NCI-H446 (cell line): ENCODE data around the gene UACA.
A peak's percentile ranks its signal among the peaks of the same experiment; 100 is the strongest.
"Not testable (repeated sequence)": the region's sequence is repeated elsewhere in the genome, so short reads cannot be mapped to it uniquely, and the experiment has no call there.

Experiments used
- DNase-seq, 2 experiments: peaks; one replicate each; lab custom pipeline; 2025; lab: John Stamatoyannopoulos, UW

The UACA gene

DNA sequence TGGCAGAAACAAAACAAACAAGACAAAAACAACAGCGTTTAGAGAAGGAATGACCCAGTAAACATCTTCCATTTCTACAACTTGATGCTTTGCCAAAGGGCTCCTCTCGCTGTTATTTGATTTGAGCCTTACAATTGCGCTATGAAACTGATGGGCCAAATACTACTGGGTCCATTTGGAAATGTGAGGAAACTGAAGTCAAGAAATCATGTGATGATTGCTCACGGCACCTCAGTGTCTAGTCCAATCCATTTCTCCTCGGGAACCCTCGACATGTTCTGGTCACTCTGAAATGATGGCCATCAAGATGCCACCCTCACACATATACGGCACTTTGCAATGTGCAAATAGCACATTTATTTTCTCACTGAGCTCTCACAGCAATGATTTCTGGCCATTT lies 136.0 kb downstream of the UACA start:
- DNase-seq = no peak

DNA sequence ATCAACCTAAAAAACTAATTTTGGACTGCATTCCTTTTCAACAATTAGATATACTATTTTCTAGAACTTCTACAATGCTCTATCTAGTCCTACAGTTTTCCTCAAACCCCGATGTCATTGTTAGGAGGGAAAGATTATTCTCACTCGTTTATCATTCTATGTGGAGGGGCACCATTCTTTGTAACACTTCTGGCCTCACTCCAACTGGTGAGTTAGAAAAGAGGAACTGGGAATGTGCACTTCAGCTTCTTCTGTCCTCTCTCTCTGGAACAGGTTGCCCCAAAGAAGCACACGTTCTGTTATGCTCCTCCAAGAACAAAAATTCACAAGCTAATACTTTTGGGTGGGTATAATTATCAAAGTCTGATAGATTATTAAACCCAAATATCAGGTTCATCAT lies 137.9 kb downstream of the UACA start:
- DNase-seq = no peak

DNA sequence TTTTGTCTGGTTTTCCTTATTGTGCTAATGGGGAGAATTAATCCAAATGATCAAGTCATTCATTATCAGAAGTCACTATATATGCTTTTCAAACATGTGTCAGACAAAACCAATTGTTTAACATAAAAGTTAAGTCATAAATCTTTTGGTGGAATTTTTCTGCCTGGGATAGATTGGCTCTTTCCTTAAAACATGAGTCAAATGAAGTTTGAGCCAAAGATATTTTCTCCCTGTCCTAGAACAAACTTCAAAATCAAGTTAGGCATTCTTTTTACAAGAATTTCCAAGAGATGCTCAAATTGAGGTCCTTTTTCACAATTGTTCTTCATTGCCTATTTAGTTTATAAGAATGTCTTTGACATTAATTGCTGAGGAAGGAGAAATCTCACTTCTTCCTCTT lies 138.3 kb downstream of the UACA start:
- no peak for DNase-seq

DNA sequence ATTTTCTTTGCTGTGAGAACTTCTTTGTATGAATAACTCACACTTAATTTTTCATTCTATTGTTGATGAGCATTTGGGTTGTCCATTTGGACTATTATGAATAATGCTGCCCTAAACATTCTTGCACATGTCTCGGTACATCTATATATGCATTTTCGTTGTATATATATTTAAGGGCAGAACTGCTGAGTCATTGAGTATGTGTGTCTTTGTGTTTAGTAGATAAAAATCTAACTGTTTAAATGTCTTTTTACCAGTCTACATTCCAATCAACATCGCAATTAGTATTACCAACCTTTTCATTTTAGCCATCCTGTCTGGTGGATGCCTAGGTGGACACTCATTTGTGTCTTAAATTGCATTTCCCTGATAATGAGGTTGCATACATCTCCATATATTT lies 144.4 kb downstream of the UACA start:
- no peak for DNase-seq

DNA sequence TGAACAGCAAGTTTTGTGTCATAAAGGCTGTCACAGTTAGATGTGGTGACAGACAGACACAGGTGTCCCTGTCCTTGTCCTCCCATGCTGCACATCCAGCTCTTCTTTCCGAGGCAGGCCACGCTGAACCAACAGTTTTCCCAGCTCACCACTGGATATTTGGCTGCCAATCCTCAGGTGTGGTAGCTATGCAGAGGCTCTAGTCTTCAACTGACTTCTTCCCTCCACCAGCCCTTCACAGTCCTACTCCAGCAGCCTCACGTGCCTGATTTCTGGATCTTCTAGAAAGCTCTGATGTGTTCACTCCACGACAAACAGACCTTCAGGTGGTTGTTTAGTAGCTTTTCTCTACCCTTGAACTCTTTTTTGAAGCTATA lies 145.5 kb downstream of the UACA start:
- DNase-seq = no peak

DNA sequence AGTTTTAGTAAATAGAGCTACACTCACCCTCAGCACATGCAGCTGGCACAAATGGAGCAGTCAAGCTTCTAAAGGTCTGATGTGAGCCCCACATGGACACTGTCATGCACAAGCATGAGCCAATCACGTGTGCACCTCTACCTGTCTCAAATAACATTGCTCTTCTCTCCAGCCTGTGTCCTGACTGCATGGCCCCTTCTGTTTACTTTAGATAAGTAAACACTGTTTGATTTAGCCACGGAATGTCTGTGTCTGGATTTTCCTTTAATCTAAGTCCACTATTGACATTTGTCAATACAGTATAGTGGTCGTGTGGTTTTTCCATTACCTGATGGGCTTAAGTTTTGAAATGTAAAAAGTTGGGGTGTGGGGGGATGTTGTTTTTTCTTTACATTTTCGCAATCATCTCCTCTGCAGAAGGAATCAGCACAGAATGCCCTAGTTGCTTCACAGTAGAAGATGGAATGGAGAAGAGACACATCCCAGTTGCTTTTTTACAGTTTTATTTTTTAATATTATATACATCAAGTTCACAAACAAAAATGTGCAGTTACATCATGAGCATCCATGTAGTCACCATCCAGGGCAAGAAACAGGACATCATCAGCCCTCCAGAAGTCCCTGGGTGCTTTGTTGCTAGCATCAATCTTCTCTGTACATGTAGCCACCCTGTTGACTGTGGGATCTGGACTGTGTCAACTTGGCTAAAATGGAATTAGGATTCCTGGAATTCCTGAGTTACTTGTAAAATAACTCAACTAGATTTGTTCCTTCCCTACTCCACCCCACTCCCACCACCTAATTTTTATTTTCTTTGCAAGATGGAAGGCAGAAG lies 146.1 kb downstream of the UACA start:
- DNase-seq = no peak

DNA sequence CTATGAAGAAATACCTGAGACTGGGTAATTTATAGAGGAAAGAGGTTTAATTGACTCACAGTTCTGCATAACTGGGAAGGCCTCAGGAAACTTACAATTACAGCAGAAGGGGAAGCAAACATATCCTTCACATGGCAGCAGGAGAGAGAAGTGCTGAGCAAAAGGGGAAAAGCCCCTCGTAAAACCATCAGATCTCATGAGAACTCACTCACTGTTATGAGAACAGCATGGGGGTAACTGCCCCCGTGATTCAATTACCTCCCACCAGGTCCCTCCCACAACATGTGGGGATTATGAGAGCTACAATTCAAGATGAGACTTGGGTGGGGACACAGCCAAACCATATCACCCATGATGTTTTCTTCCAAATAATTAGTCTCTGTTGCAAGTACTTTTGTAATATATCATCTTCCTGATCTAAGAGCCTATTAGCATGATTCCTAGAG lies 147.0 kb downstream of the UACA start:
- not testable (repeated sequence) for DNase-seq

DNA sequence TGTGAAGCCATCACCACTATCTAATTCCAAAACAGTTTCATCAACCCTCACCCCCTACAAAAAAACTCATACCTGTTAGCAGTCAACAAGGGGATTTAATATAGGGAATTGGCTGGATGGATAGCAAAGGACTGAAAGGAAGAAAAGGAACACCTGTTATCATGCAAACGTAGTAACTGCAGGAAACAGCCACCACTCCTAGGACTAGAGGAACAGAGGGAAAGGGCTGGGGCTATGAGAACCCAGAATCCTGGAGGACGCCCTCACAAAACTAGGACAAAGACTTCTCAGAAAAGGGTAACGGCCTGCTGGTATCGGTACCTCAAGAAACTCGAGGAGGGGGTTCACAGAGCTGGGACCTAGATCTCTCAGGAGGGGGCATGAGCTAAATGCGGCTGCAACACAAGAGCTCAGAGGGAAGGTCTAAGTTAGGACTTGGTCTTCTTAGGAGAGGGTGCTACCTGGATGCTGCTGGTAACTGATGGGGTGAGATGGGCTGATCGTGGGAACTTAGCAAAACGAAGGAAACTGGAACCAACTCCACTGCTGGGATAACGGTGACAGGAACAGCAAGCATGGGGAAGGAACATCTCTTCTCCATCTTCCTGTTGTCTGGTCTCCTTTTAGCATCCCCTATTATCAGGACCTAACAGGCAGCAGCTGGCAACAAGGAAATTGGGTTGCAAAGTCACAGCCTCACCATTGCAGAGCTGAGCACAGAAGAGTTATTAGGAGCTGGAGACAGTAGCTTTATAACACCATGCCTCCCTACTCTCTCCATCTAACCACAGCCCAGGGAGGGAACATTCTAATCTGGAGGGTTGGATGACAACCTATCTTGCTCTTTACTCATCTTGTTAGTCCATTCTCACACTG lies 147.7 kb downstream of the UACA start:
- no peak for DNase-seq

DNA sequence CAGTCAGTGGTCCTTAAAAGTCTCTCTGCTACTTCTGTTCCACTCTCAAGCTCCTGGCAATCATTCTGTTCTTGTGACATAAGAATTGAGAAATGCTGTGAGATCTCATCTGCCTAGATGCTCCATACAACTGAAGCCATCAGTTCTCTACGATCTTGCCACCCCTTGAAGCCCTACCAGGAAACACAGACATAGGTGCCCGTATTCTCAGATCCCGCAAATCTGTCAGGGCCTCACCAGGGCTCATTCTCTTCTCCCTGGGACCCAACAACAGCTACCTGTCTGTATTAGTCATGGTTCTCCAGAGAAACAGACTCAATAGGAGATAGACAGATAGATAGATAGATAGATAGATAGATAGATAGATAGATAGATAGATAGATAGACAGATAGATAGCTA lies 149.1 kb downstream of the UACA start:
- no peak for DNase-seq

DNA sequence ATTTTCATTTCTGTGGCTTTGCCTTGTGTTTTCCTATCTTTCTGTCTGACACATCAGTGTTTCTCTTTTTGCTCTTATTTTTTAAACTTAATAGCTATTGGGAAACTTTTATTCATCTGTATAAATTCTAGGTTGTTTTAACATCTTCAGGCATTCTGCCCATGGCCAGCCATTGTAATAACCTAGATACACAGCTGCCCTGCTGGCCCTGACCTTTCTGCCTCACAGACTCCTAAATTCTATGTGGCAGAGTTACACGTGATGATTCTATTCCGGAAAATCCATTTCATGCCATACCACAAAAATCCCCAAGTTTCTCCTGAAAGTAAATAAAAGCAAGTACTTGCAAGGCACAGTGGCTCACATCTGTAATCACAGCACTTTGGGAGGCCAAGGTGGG lies 150.1 kb downstream of the UACA start:
- no peak for DNase-seq

DNA sequence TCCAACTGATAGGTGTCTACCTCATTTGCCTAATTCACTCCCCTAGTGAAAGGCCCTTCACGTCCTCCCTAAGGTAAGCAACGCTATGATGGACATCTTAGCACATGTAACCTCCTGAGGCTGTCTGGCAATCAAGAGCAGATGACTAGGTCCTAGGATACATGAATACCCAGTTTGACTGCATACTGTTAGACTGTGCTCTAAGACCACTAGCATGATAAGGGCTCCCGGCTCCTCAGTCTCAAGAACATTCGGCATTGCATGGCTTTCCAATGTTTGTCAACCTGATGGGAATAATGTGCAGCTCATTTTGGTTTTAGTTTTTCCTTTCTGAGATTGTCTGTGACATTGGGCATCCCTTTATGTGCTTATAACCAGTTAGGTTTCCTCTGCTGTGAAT lies 152.1 kb downstream of the UACA start:
- DNase-seq = no peak

DNA sequence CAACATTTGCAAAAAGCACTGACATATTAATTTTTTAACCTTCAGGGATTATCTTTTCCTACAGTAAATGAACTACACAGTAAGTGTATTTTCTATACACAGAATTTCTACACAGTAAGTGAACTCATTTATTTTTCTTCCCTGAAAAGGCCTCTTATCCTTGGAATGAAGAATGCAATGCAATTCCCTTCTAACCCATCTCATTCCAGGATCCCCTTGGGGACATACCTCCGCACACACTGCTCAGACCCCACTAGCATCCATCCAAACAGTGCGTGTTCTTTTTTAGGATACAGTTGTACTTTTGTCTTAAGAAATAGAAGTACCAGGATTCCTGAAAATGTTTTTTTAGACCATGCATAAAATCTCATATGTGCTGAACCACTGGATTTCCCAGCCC lies 152.8 kb downstream of the UACA start:
- DNase-seq = no peak

DNA sequence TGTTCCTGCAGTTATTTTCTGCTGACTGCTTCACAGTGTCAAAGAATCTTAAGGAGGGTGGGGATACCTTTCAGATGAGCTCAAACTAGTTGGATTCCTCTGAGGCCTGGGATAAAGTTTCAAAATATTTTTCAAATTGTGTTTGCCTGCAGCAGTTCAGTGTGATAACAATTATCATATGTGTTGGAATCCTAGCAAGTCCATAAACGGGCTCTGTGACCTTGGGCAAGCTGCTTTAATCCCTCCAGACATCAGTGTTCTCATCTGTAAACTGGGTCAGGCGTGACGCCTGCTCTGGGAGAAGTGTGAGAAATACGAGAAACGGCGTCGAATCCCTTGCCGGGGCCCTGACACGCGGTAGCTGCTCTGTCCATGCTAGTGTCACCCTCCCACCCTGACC lies 153.5 kb downstream of the UACA start:
- DNase-seq = no peak

DNA sequence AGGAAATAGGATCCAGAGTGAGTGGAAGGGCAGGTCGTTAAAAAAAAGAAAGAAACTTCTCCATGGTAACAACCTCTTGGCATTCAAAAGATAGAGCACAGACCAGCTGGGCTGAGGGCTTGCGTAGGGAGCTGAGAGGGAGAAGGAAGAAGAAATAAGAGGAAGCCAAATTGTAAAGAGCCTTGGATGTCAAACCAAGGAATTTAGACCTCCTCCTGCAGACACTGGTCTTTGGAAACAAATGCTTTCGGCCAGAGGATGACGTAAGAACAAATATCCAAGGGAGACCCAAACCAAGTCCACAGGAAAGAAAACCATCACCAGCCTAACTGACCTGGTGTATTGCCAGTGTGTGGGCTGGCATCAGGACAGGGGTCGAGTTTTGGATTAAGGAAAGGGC lies 155.2 kb downstream of the UACA start:
- peak in 1 of 2 experiments; percentile 1 for DNase-seq

DNA sequence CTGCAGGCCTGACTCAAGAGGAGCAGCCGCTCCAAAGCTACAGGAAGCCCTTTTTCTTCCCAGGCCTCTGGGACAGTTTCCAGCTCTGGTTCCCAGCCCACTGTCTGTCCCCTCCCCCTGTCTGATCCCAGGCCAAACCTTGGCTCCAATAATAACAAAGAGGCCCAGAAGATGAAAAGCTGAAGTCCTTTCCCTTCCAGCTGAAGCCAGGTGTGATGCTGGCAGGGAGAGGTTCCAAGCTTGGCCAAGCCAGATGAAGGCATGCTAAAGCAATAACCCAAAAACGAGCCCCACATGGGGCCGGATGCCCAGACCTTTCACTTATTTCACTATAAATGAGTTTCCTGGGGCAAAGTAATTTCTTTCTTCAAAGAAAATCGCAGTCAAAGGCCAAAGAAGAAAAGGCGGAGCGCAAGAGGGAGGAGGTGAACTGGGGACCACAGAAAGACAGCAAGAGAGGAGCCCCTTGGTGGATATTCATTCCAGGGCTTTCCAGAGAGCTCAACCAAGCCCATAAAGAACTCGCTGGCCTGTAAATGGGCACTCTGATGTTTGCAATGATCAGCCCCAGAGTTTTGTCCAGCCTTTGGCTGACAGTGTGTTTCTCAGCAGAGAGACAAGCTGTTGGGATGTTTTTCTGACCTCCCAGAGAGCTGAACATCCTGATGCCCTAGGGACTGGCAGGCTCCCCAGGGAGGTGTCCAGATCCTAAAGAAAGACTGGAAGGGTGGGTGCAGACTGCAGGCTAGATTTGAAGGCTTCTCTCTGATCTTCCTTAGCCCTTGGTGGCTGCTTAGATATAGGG lies 157.6 kb downstream of the UACA start:
- DNase-seq = peak; percentile 33 to 79

DNA sequence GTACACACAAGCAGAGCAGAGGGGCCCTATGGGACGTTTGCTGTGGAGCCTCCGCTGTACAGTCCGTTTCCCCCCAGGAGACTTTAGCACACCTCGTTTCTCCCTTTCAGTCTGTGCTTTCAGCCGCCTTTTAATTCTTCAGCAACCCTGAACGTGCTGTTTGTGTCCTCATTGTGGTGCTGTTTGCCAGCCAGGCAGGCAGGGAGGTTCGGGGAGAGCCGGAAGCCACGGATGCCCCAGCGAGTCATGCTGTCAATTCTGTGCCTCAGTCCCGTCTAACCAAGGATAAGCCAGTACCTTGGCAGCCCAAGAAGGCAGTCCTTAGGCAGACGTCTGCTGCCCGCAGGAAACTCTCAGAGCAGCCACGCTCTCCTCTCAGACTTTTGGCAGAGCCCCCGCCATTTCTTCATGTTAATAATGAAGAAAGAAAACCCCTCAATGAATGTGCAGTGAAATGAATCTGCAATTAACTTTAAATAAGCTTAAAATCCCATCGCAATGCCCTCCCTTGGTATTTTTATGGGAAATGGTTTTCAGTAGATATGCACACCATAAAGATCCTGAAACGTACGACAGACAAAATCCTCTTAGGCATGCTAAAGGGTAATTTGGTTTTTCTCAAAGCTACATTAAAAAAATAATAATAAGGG lies 158.6 kb downstream of the UACA start:
- DNase-seq = no peak
